HepG2 (cell line): ENCODE data around the gene BCAS3. TPM values are rescaled to one million over a fixed set of nuclear protein-coding genes. Genes with fewer than 3 reads are reported as not detected.

Experiments used
- CENPX ChIP-seq: sonication (generic); formaldehyde crosslinking; IDR thresholded peaks from 2 replicates; pipeline ENCODE4 v1.9.0; 2021; ENCODE audit warnings: mild to moderate bottlenecking, missing genetic modification reagents, moderate library complexity
- FOXO1 ChIP-seq: sonication (generic); formaldehyde crosslinking; IDR thresholded peaks from 2 replicates; pipeline ENCODE4 v1.4.0; 2020; ENCODE audit warnings: missing genetic modification reagents
- KLF15 ChIP-seq: sonication (generic); formaldehyde crosslinking; IDR thresholded peaks from 2 replicates; pipeline ENCODE4 v1.8.1; 2023; ENCODE audit warnings: borderline replicate concordance, mild to moderate bottlenecking, inconsistent platforms, missing genetic modification reagents, mixed read lengths
- TARDBP ChIP-seq: sonication (generic); formaldehyde crosslinking; IDR thresholded peaks from 2 replicates; pipeline ENCODE4 v1.8.0; 2022; ENCODE audit warnings: mild to moderate bottlenecking, missing genetic modification reagents
- TRIM24 ChIP-seq: sonication (generic); formaldehyde crosslinking; IDR thresholded peaks from 2 replicates; pipeline ENCODE4 v1.8.0; 2022; ENCODE audit warnings: mild to moderate bottlenecking, missing genetic modification reagents
- ZBTB38 ChIP-seq: sonication (generic); formaldehyde crosslinking; IDR thresholded peaks from 2 replicates; pipeline ENCODE4 v1.5.1; 2020; ENCODE audit warnings: mild to moderate bottlenecking, missing genetic modification reagents
- ZFP41 ChIP-seq: sonication (generic); formaldehyde crosslinking; IDR thresholded peaks from 2 replicates; pipeline ENCODE4 v1.4.0; 2020; ENCODE audit warnings: mild to moderate bottlenecking, missing genetic modification reagents, borderline replicate concordance
- ZFP62 ChIP-seq: sonication (generic); formaldehyde crosslinking; IDR thresholded peaks from 2 replicates; pipeline ENCODE4 v1.4.0; 2020; ENCODE audit warnings: missing genetic modification reagents
- ZKSCAN8 ChIP-seq: IDR thresholded peaks from 2 replicates; pipeline ENCODE4 v1.6.1; 2016; ENCODE audit warnings: borderline replicate concordance, missing genetic modification reagents, missing compliant biosample characterization
- ZNF256 ChIP-seq: sonication (generic); formaldehyde crosslinking; conservative IDR thresholded peaks from 2 replicates; pipeline ENCODE4 v1.4.0; 2020; ENCODE audit warnings: missing genetic modification reagents
- ZNF335 ChIP-seq: sonication (generic); formaldehyde crosslinking; IDR thresholded peaks from 2 replicates; pipeline ENCODE4 v1.4.0; 2020; ENCODE audit warnings: missing genetic modification reagents
- ZNF562 ChIP-seq: sonication (generic); formaldehyde crosslinking; IDR thresholded peaks from 2 replicates; pipeline ENCODE4 v1.8.0; 2022; ENCODE audit warnings: missing genetic modification reagents, borderline replicate concordance
- ZNF652 ChIP-seq: IDR thresholded peaks from 2 replicates; pipeline ENCODE4 v1.6.1; 2016; ENCODE audit warnings: low read depth, borderline replicate concordance
- ZNF883 ChIP-seq: sonication (generic); formaldehyde crosslinking; IDR thresholded peaks from 2 replicates; pipeline ENCODE4 v1.5.1; 2020; ENCODE audit warnings: mild to moderate bottlenecking, missing genetic modification reagents; ENCODE audit errors: not compliant biosample characterization
- polyA plus RNA-seq, 8 experiments: library from polyadenylated mRNA; depleted of rRNA in 3 of 8; stranded (reverse) in 7 of 8; unstranded in 1 of 8; fragments of >200 nt; fragmentation: Illumina TruSeq in 4 of 8; extraction: Trizol in 4 of 8; gene quantifications; 2 replicates each; pipeline versions ENCODE4 v1.2.1 to v1.2.3, GENCODE V29; 2011 to 2016; ENCODE audit warnings: low read depth in 4 of 8, missing spikeins in 1 of 8, mixed read lengths in 1 of 8; ENCODE audit not compliant: insufficient read depth in 1 of 8
- total RNA-seq, 5 experiments: library from RNA; depleted of rRNA; stranded (reverse); fragments of >200 nt; fragmentation: Illumina TruSeq; extraction: Trizol; gene quantifications; 2 replicates each; pipeline ENCODE4 v1.2.3, GENCODE V29; 2016; ENCODE audit warnings: low read depth in 1 of 5
- TF ChIP-seq, protein P1 (sequence below): sonication (generic); formaldehyde crosslinking; IDR thresholded peaks from 2 replicates; pipeline ENCODE4 v1.4.0; 2020; ENCODE audit warnings: missing genetic modification reagents
- TF ChIP-seq, protein P2 (sequence below): IDR thresholded peaks from 2 replicates; pipeline ENCODE4 v1.6.1; 2016
- TF ChIP-seq, protein P3 (sequence below): sonication (generic); formaldehyde crosslinking; IDR thresholded peaks from 2 replicates; pipeline ENCODE4 v1.4.0; 2020; ENCODE audit warnings: missing genetic modification reagents
- TF ChIP-seq, protein P4 (sequence below): sonication (generic); formaldehyde crosslinking; IDR thresholded peaks from 2 replicates; pipeline ENCODE4 v1.4.0; 2020; ENCODE audit warnings: low read depth, mild to moderate bottlenecking, missing genetic modification reagents
- TF ChIP-seq, protein P5 (sequence below): sonication (generic); formaldehyde crosslinking; IDR thresholded peaks from 2 replicates; pipeline ENCODE4 v1.8.1; 2022; ENCODE audit warnings: mild to moderate bottlenecking, missing genetic modification reagents

Gene BCAS3
- total and polyA plus RNA-seq, 2 of the 13 experiments (the other 11 are each of a cell fraction or from before 2014, with no cell fraction given): 10.7 to 11.2 TPM

DNA sequence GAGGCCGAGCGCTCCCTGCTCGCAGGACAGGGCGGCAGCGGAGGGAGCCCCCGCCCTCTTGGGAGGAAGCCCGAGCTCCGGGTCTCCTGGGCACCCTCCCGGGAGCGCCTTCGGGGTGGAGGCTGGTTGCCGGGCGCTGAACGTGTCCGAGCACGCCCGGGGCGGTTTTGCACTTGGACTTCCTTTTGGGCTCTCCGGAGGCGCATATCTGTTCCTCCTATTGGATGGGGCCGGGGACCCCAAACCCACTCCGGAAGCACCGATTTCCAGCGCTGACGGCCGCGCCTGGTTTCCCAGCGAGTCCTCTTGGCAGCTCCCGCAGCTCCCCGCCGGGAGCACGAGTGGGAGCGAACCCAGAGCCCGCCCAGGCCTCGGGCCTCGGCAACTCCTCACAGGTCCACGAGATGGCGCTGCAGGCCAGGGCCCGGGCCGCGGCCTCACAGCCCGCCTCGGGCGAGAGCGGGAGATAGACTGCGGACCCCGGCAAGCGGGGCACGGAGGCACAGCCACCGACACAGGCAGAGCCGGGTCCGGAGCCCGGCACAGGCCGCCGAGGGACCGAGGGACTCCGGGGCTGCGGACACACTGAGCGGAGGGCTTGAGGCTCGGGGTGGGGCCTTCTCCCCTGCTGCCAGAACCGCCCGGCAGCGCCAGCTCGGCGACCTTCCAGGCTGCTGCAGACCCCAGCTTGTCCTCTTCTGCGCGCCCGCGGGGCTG lies 734.6 kb downstream of the BCAS3 start (continued):
- TF ChIP-seq, protein P1, sequence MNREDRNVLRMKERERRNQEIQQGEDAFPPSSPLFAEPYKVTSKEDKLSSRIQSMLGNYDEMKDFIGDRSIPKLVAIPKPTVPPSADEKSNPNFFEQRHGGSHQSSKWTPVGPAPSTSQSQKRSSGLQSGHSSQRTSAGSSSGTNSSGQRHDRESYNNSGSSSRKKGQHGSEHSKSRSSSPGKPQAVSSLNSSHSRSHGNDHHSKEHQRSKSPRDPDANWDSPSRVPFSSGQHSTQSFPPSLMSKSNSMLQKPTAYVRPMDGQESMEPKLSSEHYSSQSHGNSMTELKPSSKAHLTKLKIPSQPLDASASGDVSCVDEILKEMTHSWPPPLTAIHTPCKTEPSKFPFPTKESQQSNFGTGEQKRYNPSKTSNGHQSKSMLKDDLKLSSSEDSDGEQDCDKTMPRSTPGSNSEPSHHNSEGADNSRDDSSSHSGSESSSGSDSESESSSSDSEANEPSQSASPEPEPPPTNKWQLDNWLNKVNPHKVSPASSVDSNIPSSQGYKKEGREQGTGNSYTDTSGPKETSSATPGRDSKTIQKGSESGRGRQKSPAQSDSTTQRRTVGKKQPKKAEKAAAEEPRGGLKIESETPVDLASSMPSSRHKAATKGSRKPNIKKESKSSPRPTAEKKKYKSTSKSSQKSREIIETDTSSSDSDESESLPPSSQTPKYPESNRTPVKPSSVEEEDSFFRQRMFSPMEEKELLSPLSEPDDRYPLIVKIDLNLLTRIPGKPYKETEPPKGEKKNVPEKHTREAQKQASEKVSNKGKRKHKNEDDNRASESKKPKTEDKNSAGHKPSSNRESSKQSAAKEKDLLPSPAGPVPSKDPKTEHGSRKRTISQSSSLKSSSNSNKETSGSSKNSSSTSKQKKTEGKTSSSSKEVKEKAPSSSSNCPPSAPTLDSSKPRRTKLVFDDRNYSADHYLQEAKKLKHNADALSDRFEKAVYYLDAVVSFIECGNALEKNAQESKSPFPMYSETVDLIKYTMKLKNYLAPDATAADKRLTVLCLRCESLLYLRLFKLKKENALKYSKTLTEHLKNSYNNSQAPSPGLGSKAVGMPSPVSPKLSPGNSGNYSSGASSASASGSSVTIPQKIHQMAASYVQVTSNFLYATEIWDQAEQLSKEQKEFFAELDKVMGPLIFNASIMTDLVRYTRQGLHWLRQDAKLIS (CRISPR knock-in tag): no peak
- TF ChIP-seq FOXO1 (CRISPR knock-in tag) (peak; percentile 77), ZKSCAN8 (peak; percentile 85; the same call in 1 of the 2 replicates), ZNF256 (CRISPR knock-in tag) (peak; percentile 85), ZNF652 (CRISPR knock-in tag) (peak; percentile 42; the same call in 1 of the 2 replicates), ZBTB38 (no peak; the same call in 1 of the 2 replicates), TRIM24 (CRISPR knock-in tag) (no peak), CENPX (CRISPR knock-in tag) (no peak), KLF15 (CRISPR knock-in tag) (no peak), ZFP41 (peak; percentile 59; the same call in 1 of the 2 replicates), TARDBP (CRISPR knock-in tag) (no peak; the same call in 1 of the 2 replicates), ZFP62 (CRISPR knock-in tag) (no peak), ZNF335 (CRISPR knock-in tag) (no peak), ZNF883 (CRISPR knock-in tag) (no peak), ZNF562 (CRISPR knock-in tag) (no peak; the same call in 1 of the 2 replicates)
- TF ChIP-seq, protein P2, sequence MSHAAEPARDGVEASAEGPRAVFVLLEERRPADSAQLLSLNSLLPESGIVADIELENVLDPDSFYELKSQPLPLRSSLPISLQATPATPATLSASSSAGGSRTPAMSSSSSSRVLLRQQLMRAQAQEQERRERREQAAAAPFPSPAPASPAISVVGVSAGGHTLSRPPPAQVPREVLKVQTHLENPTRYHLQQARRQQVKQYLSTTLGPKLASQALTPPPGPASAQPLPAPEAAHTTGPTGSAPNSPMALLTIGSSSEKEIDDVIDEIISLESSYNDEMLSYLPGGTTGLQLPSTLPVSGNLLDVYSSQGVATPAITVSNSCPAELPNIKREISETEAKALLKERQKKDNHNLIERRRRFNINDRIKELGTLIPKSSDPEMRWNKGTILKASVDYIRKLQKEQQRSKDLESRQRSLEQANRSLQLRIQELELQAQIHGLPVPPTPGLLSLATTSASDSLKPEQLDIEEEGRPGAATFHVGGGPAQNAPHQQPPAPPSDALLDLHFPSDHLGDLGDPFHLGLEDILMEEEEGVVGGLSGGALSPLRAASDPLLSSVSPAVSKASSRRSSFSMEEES (CRISPR knock-in tag): no peak; the same call in 1 of the 2 replicates
- TF ChIP-seq, protein P3, sequence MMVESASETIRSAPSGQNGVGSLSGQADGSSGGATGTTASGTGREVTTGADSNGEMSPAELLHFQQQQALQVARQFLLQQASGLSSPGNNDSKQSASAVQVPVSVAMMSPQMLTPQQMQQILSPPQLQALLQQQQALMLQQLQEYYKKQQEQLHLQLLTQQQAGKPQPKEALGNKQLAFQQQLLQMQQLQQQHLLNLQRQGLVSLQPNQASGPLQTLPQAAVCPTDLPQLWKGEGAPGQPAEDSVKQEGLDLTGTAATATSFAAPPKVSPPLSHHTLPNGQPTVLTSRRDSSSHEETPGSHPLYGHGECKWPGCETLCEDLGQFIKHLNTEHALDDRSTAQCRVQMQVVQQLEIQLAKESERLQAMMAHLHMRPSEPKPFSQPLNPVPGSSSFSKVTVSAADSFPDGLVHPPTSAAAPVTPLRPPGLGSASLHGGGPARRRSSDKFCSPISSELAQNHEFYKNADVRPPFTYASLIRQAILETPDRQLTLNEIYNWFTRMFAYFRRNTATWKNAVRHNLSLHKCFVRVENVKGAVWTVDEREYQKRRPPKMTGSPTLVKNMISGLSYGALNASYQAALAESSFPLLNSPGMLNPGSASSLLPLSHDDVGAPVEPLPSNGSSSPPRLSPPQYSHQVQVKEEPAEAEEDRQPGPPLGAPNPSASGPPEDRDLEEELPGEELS (CRISPR knock-in tag): no peak
- TF ChIP-seq, protein P4, sequence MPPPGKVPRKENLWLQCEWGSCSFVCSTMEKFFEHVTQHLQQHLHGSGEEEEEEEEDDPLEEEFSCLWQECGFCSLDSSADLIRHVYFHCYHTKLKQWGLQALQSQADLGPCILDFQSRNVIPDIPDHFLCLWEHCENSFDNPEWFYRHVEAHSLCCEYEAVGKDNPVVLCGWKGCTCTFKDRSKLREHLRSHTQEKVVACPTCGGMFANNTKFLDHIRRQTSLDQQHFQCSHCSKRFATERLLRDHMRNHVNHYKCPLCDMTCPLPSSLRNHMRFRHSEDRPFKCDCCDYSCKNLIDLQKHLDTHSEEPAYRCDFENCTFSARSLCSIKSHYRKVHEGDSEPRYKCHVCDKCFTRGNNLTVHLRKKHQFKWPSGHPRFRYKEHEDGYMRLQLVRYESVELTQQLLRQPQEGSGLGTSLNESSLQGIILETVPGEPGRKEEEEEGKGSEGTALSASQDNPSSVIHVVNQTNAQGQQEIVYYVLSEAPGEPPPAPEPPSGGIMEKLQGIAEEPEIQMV (CRISPR knock-in tag): peak; percentile 76; the same call in 1 of the 2 replicates
- TF ChIP-seq, protein P5, sequence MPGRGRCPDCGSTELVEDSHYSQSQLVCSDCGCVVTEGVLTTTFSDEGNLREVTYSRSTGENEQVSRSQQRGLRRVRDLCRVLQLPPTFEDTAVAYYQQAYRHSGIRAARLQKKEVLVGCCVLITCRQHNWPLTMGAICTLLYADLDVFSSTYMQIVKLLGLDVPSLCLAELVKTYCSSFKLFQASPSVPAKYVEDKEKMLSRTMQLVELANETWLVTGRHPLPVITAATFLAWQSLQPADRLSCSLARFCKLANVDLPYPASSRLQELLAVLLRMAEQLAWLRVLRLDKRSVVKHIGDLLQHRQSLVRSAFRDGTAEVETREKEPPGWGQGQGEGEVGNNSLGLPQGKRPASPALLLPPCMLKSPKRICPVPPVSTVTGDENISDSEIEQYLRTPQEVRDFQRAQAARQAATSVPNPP (CRISPR knock-in tag): no peak
